Prostate gland (tissue), 2 donors: Measurements from ENCODE around the gene SHBG.

Experiments
- POLR2A ChIP-seq: fragments of 450-650 bp; IDR thresholded peaks from one replicate; pipeline ENCODE4 v1.6.1; 2016; ENCODE audit warnings: antibody characterized with exemption, mild to moderate bottlenecking
- TF ChIP-seq, protein P1 (sequence below), 4 experiments: fragments of 200-600 bp in 2 of 4; fragments of 450-650 bp in 2 of 4; sonication (generic) in 2 of 4; IDR thresholded peaks; 1 replicate in 3 of 4; 2 replicates in 1 of 4; pipeline ENCODE4 v1.5.1; 2016 to 2019; ENCODE audit warnings: antibody characterized with exemption in 4 of 4, mild to moderate bottlenecking in 2 of 4, moderate library complexity in 2 of 4

DNA sequence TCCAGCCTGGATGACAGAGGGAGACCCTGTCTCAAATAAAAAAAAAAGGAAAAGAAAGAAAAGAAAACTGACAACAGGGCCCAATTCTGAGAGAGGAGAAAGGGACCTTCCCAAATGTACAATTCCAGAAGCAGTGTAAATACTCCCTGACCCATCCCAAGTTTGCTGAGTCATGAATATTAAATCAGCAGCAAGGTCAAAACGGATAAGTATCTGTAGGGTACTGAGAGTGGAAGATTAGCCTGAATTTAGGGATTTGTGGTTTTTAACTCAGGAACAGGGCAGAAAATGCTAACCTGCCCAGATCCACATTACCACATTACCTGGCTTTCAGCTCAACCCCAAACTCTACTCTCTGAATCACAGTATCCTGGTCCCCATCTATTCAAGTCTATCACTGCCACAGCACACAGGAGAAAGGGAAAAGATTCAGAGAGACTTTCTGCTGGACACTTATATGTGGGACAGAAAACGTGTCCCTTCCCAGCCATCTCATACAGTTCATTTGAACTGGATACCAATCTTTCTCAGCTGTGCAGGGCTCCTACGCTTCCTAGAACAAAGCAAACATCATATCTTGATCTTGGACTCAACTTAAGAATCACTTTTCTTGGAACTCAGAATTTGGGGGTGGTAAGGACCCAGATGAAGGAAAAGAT is 18.2 kb upstream of the SHBG start:
- TF ChIP-seq, protein P1, sequence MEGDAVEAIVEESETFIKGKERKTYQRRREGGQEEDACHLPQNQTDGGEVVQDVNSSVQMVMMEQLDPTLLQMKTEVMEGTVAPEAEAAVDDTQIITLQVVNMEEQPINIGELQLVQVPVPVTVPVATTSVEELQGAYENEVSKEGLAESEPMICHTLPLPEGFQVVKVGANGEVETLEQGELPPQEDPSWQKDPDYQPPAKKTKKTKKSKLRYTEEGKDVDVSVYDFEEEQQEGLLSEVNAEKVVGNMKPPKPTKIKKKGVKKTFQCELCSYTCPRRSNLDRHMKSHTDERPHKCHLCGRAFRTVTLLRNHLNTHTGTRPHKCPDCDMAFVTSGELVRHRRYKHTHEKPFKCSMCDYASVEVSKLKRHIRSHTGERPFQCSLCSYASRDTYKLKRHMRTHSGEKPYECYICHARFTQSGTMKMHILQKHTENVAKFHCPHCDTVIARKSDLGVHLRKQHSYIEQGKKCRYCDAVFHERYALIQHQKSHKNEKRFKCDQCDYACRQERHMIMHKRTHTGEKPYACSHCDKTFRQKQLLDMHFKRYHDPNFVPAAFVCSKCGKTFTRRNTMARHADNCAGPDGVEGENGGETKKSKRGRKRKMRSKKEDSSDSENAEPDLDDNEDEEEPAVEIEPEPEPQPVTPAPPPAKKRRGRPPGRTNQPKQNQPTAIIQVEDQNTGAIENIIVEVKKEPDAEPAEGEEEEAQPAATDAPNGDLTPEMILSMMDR (IDR thresholded peaks at IDR 0.05), result no peak
- TF ChIP-seq POLR2A, result no peak
